Stimulated activated CD8-positive, alpha-beta memory T cell treated with anti-CD3 and anti-CD28 coated beads, Interleukin-12 subunit alpha, Interleukin-12 subunit beta, amount 100 ng/mL, for 24 hours (primary cell): ENCODE measurements around the gene LIPC.

Experiments used
- DNase-seq: peaks from one replicate; pipeline ENCODE4 v3.0.0-alpha.2; 2020; ENCODE audit errors: extremely low read depth

The LIPC gene

GRCh38 chr15:58458076-58458475 is 26.3 kb downstream of the LIPC start:
- no peak for DNase-seq

GRCh38 chr15:58459045-58459444 is 27.3 kb downstream of the LIPC start:
- DNase-seq, result no peak

- DNase-seq, result no peak
These were observed 27.8 kb downstream of the LIPC start for GRCh38 chr15:58459560-58459959.

- DNase-seq, result no peak
These were observed 28.5 kb downstream of the LIPC start for GRCh38 chr15:58460116-58460790.

GRCh38 chr15:58460872-58461271 is 29.1 kb downstream of the LIPC start:
- no peak for DNase-seq

- DNase-seq, result no peak
These were observed 30.8 kb downstream of the LIPC start for GRCh38 chr15:58462547-58462946.

- DNase-seq, result no peak
These were observed 31.3 kb downstream of the LIPC start for GRCh38 chr15:58462973-58463663.

- DNase-seq, result no peak
These were observed 32.2 kb downstream of the LIPC start for GRCh38 chr15:58463815-58464650.

GRCh38 chr15:58465070-58465469 is 33.3 kb downstream of the LIPC start:
- no peak for DNase-seq

- no peak for DNase-seq
These were observed 34.2 kb downstream of the LIPC start for GRCh38 chr15:58465866-58466517.

GRCh38 chr15:58466566-58466965 is 34.8 kb downstream of the LIPC start:
- no peak for DNase-seq

- no peak for DNase-seq
These were observed 35.4 kb downstream of the LIPC start for GRCh38 chr15:58467121-58467721.

GRCh38 chr15:58467722-58468423 is 36.1 kb downstream of the LIPC start:
- no peak for DNase-seq

- DNase-seq, result no peak
These were observed 37.9 kb downstream of the LIPC start for GRCh38 chr15:58469432-58470353.

- no peak for DNase-seq
These were observed 39.6 kb downstream of the LIPC start for GRCh38 chr15:58471348-58471747.

GRCh38 chr15:58472221-58472620 is 40.4 kb downstream of the LIPC start:
- DNase-seq, result no peak

- DNase-seq, result peak; percentile 16
These were observed 41.2 kb downstream of the LIPC start for GRCh38 chr15:58472821-58473581.

- DNase-seq, result no peak
These were observed 41.9 kb downstream of the LIPC start for GRCh38 chr15:58473724-58474123.

GRCh38 chr15:58474741-58475323 is 43.0 kb downstream of the LIPC start:
- no peak for DNase-seq
